GM23338 (cell line): ENCODE data around the gene VEGFB. TPM values are rescaled to one million over a fixed set of nuclear protein-coding genes. Genes with fewer than 3 reads are reported as not detected.
A peak's percentile ranks its signal among the peaks of the same experiment; 100 is the strongest.

Source experiments
- ATAC-seq: fragments of 200-7000 bp; cut with Tn5 transposase; 3 replicates; pipeline ENCODE4 v1.9.1; 2020
- DNase-seq: peaks from one replicate; pipeline ENCODE4 v3.0.0-alpha.2; 2015; ENCODE audit warnings: low spot score
- H2AFZ ChIP-seq: fragments of 200-600 bp; sonication (generic); 2 replicates; pipeline ENCODE4 v1.8.0; 2016; ENCODE audit warnings: antibody characterized with exemption, mild to moderate bottlenecking, moderate library complexity
- H3F3A ChIP-seq: fragments of 200-600 bp; sonication (generic); replicated peaks from 2 replicates; pipeline ENCODE4 v1.8.0; 2017; ENCODE audit warnings: antibody characterized with exemption, mixed run types, low read depth
- H3K27ac ChIP-seq: fragments of 200-600 bp; sonication (generic); 2 replicates; pipeline ENCODE4 v1.6.1; 2016; ENCODE audit warnings: low read depth
- H3K27me3 ChIP-seq: fragments of 200-600 bp; sonication (generic); 2 replicates; pipeline ENCODE4 v1.8.0; 2016; ENCODE audit warnings: mild to moderate bottlenecking, mixed run types, moderate library complexity; ENCODE audit not compliant: insufficient read depth
- H3K36me3 ChIP-seq: fragments of 200-600 bp; sonication (generic); 2 replicates; pipeline ENCODE4 v1.8.0; 2016; ENCODE audit warnings: mild to moderate bottlenecking; ENCODE audit not compliant: insufficient read depth
- H3K4me1 ChIP-seq: fragments of 200-600 bp; sonication (generic); 2 replicates; pipeline ENCODE4 v1.8.0; 2016; ENCODE audit warnings: mild to moderate bottlenecking, moderate library complexity; ENCODE audit not compliant: insufficient read depth
- H3K4me2 ChIP-seq: fragments of 200-600 bp; sonication (generic); 2 replicates; pipeline ENCODE4 v1.7.1; 2017; ENCODE audit warnings: mixed run types
- H3K4me3 ChIP-seq: fragments of 200-600 bp; sonication (generic); 2 replicates; pipeline ENCODE4 v1.6.1; 2016; ENCODE audit warnings: mixed run types
- H3K79me2 ChIP-seq: fragments of 200-600 bp; sonication (generic); replicated peaks from 2 replicates; pipeline ENCODE4 v1.8.0; 2017; ENCODE audit warnings: mild to moderate bottlenecking; ENCODE audit not compliant: insufficient read depth
- H3K9me2 ChIP-seq: fragments of 200-600 bp; sonication (generic); 2 replicates; pipeline ENCODE4 v1.8.0; 2017; ENCODE audit not compliant: insufficient read depth
- H4K20me1 ChIP-seq: fragments of 200-600 bp; sonication (generic); replicated peaks from 2 replicates; pipeline ENCODE4 v1.8.0; 2017; ENCODE audit warnings: mild to moderate bottlenecking; ENCODE audit not compliant: insufficient read depth
- H3K27ac Mint-ChIP-seq: 2 replicates; pipeline ENCODE4 v1.8.0; 2020; ENCODE audit warnings: inconsistent platforms, mild to moderate bottlenecking, moderate library complexity, mixed read lengths
- H3K27me3 Mint-ChIP-seq: 3 replicates; pipeline ENCODE4 v1.8.0; 2022; ENCODE audit warnings: low read depth, mild to moderate bottlenecking, moderate library complexity, mixed read lengths, inconsistent platforms; ENCODE audit not compliant: insufficient read depth, poor library complexity
- H3K36me3 Mint-ChIP-seq: 3 replicates; pipeline ENCODE4 v1.8.0; 2021; ENCODE audit warnings: low read depth, mild to moderate bottlenecking, inconsistent platforms, moderate library complexity, mixed read lengths
- H3K4me1 Mint-ChIP-seq: 3 replicates; pipeline ENCODE4 v1.8.0; 2020; ENCODE audit warnings: mild to moderate bottlenecking, inconsistent platforms, mixed read lengths
- H3K4me3 Mint-ChIP-seq: 3 replicates; pipeline ENCODE4 v1.8.0; 2021; ENCODE audit warnings: moderate library complexity, mild to moderate bottlenecking, inconsistent platforms, mixed read lengths
- H3K9me3 Mint-ChIP-seq: 3 replicates; pipeline ENCODE4 v1.8.0; 2020; ENCODE audit warnings: moderate library complexity, mild to moderate bottlenecking, inconsistent platforms, mixed read lengths
- EZH2 ChIP-seq: fragments of 200-600 bp; sonication (generic); IDR thresholded peaks from one replicate; pipeline ENCODE4 v1.8.0; 2017; ENCODE audit warnings: antibody characterized with exemption, mild to moderate bottlenecking, low read depth; ENCODE audit not compliant: unreplicated experiment
- JUNB ChIP-seq: IDR thresholded peaks from one replicate; pipeline ENCODE4 v1.6.1; 2016; ENCODE audit warnings: antibody characterized with exemption; ENCODE audit not compliant: unreplicated experiment
- POLR2AphosphoS5 ChIP-seq: IDR thresholded peaks from 2 replicates; pipeline ENCODE4 v1.6.1; 2016; ENCODE audit warnings: antibody characterized with exemption, low read depth
- ZNF114 ChIP-seq: fragments of 250-450 bp; sonication (Bioruptor Pico); IDR thresholded peaks from 2 replicates; pipeline ENCODE4 v1.5.0; 2020; ENCODE audit warnings: mild to moderate bottlenecking, moderate library complexity
- ZNF462 ChIP-seq: fragments of 250-450 bp; sonication (Bioruptor Pico); IDR thresholded peaks from 2 replicates; pipeline ENCODE4 v1.5.0; 2020; ENCODE audit warnings: mild to moderate bottlenecking, moderate library complexity
- polyA plus RNA-seq: library from polyadenylated mRNA; unstranded; fragments of >200 nt; fragmentation: Nextera tagmentation; extraction: Ambion mirVana; gene quantifications from 2 replicates; pipeline ENCODE4 v1.2.1, GENCODE V29; 2016
- total RNA-seq: library from RNA; depleted of rRNA; stranded (reverse); fragments of >200 nt; shearing (Covaris generic); gene quantifications from 2 replicates; pipeline ENCODE4 v1.2.3, GENCODE V29; 2014

VEGFB gene
- total and polyA plus RNA-seq, 2 experiments from 2014 or later: 20.8 to 25.8 TPM

DNA sequence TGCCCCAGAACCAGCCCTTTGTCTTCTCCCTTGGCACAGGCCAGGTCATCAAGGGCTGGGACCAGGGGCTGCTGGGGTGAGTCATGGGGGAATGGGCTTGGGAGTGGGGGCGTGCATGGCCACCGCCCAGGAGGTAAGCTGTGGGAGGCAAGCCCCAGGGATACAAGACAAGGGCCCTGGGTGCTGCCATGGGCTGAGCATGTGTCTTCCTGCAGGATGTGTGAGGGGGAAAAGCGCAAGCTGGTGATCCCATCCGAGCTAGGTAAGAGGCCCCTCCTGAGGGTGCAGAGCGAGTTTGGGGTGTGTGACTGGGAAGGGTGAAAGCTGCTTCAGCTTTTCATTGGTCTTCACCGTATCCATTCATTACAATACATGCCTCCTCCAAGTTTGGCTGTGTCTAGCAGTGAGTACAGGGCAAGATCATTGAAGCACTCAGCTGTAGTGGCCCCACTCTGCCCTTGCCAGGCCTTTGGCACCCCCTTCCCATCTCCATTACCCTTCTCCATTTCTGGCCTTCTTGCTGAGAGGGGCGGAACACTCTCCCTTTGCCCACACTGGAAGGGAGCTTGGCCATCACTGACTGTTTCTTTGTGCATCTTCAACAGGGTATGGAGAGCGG is 9.0 kb downstream of the VEGFB start:
- H3K36me3 Mint-ChIP-seq: peaks cover 21% of the 10 kb centered on the region
- H3K4me3 Mint-ChIP-seq: peak overlapping the region; percentile 93
- ATAC-seq: no peak
- H3K27me3 Mint-ChIP-seq: peaks cover 33% of the 10 kb centered on the region
- Histone ChIP-seq H3K4me1 (peaks cover 24% of the 10 kb centered on the region), H3K9me2 (no peaks in the 10 kb centered on the region), H3K27ac (peak overlapping the region; percentile 19; the same call in 1 of the 2 replicates), H2AFZ (no peak overlapping the region), H3K79me2 (peaks cover 26% of the 10 kb centered on the region), H3F3A (peaks cover 35% of the 10 kb centered on the region), H3K4me3 (peak overlapping the region; percentile 97; the same call in 1 of the 2 replicates), H3K27me3 (no peaks in the 10 kb centered on the region), H3K36me3 (no peaks in the 10 kb centered on the region), H4K20me1 (no peaks in the 10 kb centered on the region; the same call in 1 of the 2 replicates), H3K4me2 (no peak overlapping the region)
- H3K27ac Mint-ChIP-seq: peak overlapping the region; percentile 43; the same call in 1 of the 2 replicates
- no peak for DNase-seq
- H3K4me1 Mint-ChIP-seq: peaks cover 34% of the 10 kb centered on the region
- 0 out of 2 replicates have a peak, but pooled peaks have one; percentile 21 for TF ChIP-seq POLR2AphosphoS5
- TF ChIP-seq JUNB: no peak
- no peaks in the 10 kb centered on the region for H3K9me3 Mint-ChIP-seq

DNA sequence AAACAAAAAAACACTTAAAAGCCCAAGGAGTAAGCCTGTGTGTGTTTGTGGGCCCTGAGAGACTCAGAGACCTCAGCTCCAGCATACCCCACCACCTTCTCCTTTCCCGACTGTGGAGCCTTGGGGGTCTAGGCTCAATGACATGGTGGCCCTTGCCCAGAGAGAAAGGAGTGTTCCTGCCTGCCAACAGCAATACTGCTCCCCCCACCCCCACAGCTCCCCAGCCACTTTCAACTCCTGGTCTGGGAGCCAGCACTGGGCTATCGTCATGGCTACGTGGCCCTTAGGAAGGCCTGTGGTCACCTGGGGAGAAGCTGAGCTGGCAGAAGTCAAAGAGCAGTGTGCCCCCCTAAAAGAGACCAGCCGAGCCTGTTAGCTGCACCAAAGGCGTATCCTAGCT is 9.7 kb downstream of the VEGFB start:
- H3K79me2 ChIP-seq: peaks cover 26% of the 10 kb centered on the region
- H2AFZ ChIP-seq: no peak overlapping the region
- no peaks in the 10 kb centered on the region for H3K36me3 ChIP-seq
- Mint-ChIP-seq H3K27ac (no peak overlapping the region), H3K4me3 (peak overlapping the region; percentile 93), H3K27me3 (peaks cover 39% of the 10 kb centered on the region), H3K9me3 (no peaks in the 10 kb centered on the region), H3K4me1 (peaks cover 42% of the 10 kb centered on the region), H3K36me3 (peaks cover 17% of the 10 kb centered on the region)
- no peak for ATAC-seq
- no peak overlapping the region for H3K4me2 ChIP-seq
- H3K9me2 ChIP-seq: no peaks in the 10 kb centered on the region
- no peaks in the 10 kb centered on the region; the same call in 1 of the 2 replicates for H4K20me1 ChIP-seq
- no peak overlapping the region for H3K27ac ChIP-seq
- H3K27me3 ChIP-seq: no peaks in the 10 kb centered on the region
- H3F3A ChIP-seq: peaks cover 41% of the 10 kb centered on the region
- no peak overlapping the region for H3K4me3 ChIP-seq
- peaks cover 32% of the 10 kb centered on the region for H3K4me1 ChIP-seq
- no peak for TF ChIP-seq ZNF114 (CRISPR knock-in tag)
- no peak for TF ChIP-seq ZNF462 (CRISPR knock-in tag)
- TF ChIP-seq EZH2: no peak
- no peak for DNase-seq
